ENCODE measurements around the gene STRA8.

STRA8 gene

GRCh38 chr7:135291809-135292253, 58.2 kb downstream of the STRA8 start:
- H3K4me3 ChIP-seq (ENCODE audit: control insufficient read depth, low read depth, low read length), result no peak overlapping the region
- DNase-seq (ENCODE audit: low read depth), result peak; percentile 80
- TF ChIP-seq, protein P1, sequence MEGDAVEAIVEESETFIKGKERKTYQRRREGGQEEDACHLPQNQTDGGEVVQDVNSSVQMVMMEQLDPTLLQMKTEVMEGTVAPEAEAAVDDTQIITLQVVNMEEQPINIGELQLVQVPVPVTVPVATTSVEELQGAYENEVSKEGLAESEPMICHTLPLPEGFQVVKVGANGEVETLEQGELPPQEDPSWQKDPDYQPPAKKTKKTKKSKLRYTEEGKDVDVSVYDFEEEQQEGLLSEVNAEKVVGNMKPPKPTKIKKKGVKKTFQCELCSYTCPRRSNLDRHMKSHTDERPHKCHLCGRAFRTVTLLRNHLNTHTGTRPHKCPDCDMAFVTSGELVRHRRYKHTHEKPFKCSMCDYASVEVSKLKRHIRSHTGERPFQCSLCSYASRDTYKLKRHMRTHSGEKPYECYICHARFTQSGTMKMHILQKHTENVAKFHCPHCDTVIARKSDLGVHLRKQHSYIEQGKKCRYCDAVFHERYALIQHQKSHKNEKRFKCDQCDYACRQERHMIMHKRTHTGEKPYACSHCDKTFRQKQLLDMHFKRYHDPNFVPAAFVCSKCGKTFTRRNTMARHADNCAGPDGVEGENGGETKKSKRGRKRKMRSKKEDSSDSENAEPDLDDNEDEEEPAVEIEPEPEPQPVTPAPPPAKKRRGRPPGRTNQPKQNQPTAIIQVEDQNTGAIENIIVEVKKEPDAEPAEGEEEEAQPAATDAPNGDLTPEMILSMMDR (conservative IDR thresholded peaks at IDR 0.05; ENCODE audit: control insufficient read depth, insufficient read depth, low read depth, low read length), result no peak

DNA sequence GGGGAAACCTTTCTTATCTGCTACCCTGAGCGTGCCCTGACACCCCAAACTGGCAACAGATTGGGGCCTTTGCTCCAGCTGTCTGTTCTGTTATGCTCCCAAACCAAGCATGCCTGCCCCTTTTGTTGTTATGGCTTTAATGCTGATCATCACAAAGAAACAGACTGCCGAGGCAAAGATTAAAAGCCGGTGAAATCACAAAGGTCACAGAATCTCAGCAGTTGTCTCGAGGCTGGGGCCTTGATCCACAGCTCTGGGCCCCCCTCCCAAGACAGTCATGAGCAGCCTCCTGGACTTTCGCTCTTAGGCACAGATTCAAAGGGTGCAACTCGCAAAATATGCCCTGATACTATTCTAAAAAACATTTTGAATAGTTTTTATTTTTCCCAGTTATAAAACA, 65.6 kb downstream of the STRA8 start:
- DNase-seq (ENCODE audit: low read depth), result no peak

DNA sequence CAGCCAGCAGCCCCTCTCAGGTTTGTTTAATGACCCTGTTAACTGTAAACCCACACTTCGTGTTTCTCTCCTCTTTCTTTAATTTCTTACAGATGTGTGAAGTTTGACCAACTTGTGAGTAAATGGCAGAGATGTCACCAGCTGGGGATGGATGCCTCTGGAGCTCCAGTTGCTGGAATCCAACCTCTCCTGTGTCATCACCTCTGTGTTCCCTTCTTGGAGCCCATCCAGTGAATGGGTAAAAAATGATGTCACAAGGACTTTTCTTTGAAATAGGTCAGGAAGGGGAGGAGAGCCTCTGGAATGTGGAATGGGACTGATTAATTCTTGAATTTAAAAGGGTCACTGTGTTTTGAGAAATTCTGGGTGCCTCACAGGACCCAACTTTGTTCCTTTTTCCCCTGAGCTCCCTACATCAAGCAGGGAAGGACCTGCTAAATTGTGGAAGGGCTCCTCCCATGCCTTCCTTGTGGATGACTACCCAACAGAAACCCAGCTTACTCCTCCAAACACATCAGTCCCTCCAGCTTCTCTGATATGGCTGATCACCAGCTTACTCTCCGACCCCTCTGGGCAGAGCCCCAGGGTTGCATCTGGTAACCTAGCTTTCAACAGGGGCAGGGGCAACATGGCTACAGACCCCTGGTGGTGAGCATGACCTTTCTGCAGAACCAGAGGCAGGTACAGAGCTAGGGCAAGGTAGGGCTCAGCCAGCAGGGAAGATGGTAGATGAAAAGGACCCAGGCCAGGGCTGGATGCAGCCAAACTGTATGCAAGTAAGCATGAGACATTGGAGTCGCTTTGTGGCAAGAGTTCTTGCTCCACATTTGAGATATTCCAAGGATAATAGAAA, 67.5 kb downstream of the STRA8 start:
- no peak overlapping the region for H3K4me3 ChIP-seq (ENCODE audit: control insufficient read depth, low read depth, low read length)
- TF ChIP-seq, protein P1 (conservative IDR thresholded peaks at IDR 0.05; ENCODE audit: control insufficient read depth, insufficient read depth, low read depth, low read length), result no peak
- peak; percentile 51 for DNase-seq (ENCODE audit: low read depth)

More for the DNA sequence above, 65.6 kb downstream of the STRA8 start:
- H3K4me3 ChIP-seq (ENCODE audit: control insufficient read depth, low read depth, low read length), result no peak overlapping the region
- TF ChIP-seq, protein P1 (conservative IDR thresholded peaks at IDR 0.05; ENCODE audit: control insufficient read depth, insufficient read depth, low read depth, low read length), result no peak

All from fibroblast of mammary gland (primary cell).